Superior temporal gyrus (tissue), 1 donor: ENCODE measurements around the gene SERPINA9.
A peak's percentile ranks its signal among the peaks of the same experiment; 100 is the strongest.
"Not testable (repeated sequence)": the region's sequence is repeated elsewhere in the genome, so short reads cannot be mapped to it uniquely, and the experiment has no call there.

Experiments used
- DNase-seq: peaks from one replicate; pipeline ENCODE4 v3.0.0-alpha.2; 2016; ENCODE audit errors: extremely low spot score

Gene SERPINA9

GRCh38 chr14:94426526-94426925 lies 49.5 kb downstream of the SERPINA9 start:
- no peak for DNase-seq

GRCh38 chr14:94424371-94424770 lies 51.6 kb downstream of the SERPINA9 start:
- no peak for DNase-seq

- DNase-seq, result peak; percentile 57
Observed at GRCh38 chr14:94423453-94424056, 52.4 kb downstream of the SERPINA9 start.

GRCh38 chr14:94421316-94421715 lies 54.7 kb downstream of the SERPINA9 start:
- DNase-seq, result no peak

- DNase-seq, result not testable (repeated sequence)
Observed at GRCh38 chr14:94417497-94418205, 58.3 kb downstream of the SERPINA9 start.
